T47D (cell line): ENCODE results near the gene PCCA.
"Not testable (repeated sequence)": the region's sequence is repeated elsewhere in the genome, so short reads cannot be mapped to it uniquely, and the experiment has no call there.

Experiments
- DNase-seq, 2 experiments: peaks; one replicate each; pipeline versions ENCODE4 v3.0.0 to v3.0.0-alpha.2; 2011 to 2012; ENCODE audit warnings: low read depth in 1 of 2, low spot score in 1 of 2
- JUND ChIP-seq: IDR thresholded peaks from 2 replicates; pipeline ENCODE4 v1.6.1; 2012; ENCODE audit warnings: low read depth
- in situ Hi-C: cut with HindIII; loops from 2 replicates; pipeline ENCODE4 v1.10.0; 2016; ENCODE audit warnings: low sequenced_read_pairs, low pct_unique_long_range_greater_than_20kb

The PCCA gene

DNA sequence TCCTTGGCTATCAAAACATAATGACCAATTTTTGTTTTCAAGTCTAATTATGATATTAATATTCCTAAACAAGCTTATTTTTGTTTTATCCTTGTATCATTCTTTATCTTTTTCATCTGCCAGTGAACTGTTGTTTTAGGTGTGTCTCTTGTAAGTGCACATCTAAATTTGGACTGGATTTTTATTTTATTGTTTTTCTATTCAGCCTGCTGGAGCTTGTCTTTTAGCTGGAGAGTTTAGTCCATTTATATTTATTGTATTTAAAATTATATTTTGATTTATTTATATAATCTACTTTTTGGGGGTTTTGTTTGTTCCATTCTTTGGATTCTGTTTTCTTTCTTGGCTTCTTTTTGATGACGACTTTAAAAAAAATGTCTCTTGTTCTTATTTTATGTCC lies 159.0 kb downstream of the PCCA start:
- DNase-seq = no peak
- in situ Hi-C loops = no loop called here
- no peak for TF ChIP-seq JUND

DNA sequence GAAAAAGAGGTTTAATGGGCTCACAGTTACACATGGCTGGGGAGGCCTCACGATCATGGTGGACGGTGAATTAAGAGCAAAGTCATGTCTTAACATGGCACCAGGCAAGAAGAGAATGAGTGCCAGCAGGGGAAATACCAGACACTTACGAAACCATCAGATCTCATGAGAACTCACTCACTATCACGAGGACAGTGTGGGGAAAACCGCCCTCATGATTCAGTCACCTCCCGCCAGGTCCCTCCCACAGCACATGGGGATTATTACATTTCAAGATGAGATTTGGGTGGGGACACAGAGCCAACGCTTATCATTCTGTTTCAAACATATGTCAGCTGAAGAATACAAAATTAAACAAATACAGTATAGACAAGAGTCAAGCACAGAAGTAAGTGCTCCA lies 165.1 kb downstream of the PCCA start:
- no peak for TF ChIP-seq JUND
- in situ Hi-C loops = no loop called here
- DNase-seq = no peak

GRCh38 chr13:100262404-100262803 lies 173.5 kb downstream of the PCCA start:
- in situ Hi-C loops = no loop called here
- no peak for TF ChIP-seq JUND
- no peak for DNase-seq

GRCh38 chr13:100266026-100266425 lies 177.1 kb downstream of the PCCA start:
- no peak for DNase-seq
- in situ Hi-C loops = no loop called here
- TF ChIP-seq JUND = no peak

DNA sequence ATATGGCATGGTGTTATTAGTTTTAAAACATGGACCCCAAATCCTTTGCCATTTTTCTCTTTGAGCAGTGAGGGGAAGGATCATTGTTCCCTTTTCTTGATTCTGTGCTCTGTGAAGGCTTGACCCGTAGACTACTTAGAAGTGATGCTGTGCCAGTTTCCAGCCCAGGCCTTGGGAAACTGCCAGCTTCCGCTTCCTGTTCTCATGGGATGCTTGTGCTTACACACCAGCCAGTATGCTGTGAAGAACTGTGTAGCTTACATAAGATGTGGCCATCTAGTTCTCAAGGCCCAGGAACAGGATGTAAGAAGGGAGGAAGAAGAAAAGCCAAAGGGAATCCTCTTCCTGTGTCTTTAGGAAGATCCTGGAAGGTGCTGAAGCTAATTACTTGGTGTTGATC lies 180.9 kb downstream of the PCCA start:
- peak in 1 of 2 experiments; percentile 6 for DNase-seq
- TF ChIP-seq JUND = no peak
- in situ Hi-C loops = no loop called here

DNA sequence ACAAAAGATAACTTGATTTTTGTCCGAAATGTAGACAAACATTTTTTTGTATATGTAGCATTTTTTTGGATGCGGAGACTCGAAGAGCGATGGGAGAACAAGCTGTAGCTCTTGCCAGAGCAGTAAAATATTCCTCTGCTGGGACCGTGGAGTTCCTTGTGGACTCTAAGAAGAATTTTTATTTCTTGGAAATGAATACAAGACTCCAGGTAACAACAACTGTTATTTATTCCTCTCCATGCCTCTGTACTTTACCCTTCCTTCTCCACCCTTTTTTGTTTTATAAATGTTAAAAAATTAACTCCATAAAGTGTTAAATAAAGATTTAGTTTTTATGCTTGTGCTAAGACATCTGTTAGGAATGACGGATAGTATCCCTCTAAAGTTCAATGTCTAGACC lies 184.2 kb downstream of the PCCA start:
- no peak for TF ChIP-seq JUND
- DNase-seq = no peak
- in situ Hi-C loops = no loop called here

DNA sequence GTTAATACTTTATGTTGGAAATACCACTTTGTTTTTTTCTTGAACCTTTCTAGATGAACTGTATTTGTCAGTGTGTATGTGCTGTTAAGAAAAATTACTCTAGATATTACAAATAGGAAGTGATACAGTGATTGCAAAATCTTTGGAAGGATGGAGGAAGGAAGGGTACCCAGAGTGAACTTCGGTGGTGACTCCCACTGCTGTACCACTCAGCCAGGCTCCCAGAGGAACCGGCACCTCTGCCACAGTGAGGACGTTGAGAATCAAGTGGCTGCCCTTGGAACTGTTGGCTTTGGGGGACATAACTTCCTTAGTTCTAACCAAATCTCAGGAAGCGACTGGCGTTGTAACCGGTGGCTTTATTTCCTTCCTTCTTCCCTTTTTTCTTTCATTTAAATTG lies 184.7 kb downstream of the PCCA start:
- in situ Hi-C loops = no loop called here
- no peak for TF ChIP-seq JUND
- DNase-seq = no peak

DNA sequence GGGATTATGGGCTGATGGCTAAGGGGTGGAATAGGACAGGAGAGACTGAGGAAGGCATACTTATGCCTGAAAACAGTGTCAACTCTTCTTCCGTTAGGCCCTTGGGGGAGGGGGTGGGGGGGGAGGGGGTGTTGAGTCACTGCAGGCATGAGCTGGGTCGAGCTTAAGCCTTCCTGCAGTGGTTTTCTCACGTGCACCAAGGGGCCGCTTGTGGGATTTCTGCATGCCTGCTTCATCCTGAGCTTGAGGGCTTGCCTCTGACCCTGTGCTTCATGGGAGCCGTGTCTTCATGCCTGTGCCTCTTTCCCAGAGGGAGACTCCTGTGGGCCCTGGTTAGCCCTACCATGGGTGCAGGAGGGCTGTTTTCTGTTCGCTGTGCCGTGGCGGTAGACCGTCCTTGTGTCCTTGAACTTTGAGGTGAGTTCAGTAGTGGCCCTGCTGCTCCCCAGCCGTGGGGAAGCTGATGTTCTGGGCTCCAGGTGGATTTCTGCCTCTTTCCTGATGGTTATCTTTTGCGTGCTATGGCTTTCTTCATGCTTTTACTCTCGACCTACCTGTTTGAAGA lies 186.1 kb downstream of the PCCA start:
- in situ Hi-C loops = no loop called here
- no peak for DNase-seq
- no peak for TF ChIP-seq JUND

DNA sequence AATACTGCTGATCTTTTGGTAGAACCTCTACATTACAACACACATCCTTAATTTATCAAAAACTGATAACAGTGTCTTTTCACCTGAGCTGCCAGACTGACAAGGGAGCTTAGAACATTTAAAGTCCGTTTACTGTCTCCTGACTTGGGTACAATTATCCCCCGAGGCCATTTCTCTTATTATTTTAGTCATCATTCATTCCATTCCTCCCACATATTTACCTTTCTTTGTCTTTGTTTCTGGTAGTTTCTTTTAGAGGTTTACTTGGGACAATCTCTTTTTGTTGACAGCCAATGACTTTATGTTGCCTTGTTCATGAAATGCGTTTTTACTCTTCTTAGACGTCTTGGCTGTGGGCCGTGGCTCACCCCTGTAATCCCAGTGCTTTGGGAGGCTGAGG lies 186.9 kb downstream of the PCCA start:
- in situ Hi-C loops = no loop called here
- TF ChIP-seq JUND = no peak
- DNase-seq = peak in 1 of 2 experiments; percentile 54

DNA sequence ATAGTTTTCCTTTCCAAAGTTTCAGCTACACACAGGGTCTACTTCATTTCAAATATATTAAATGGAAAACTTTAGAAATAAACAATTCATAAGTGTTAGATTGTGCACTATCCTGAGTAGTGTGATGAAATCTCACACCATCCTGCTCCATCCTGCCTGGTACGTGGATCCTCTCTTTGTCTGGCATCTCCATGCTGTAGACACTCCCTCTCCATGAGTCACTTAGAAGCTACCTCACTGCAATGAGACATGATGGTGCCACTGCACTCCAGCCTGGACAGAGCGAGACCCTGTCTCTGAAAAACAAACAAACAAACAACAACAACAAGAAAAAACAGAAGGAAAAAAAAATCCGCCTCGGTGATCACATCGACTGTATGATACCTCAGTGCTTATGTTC lies 191.8 kb downstream of the PCCA start:
- DNase-seq = no peak
- no peak for TF ChIP-seq JUND
- in situ Hi-C loops = no loop called here

GRCh38 chr13:100282306-100282705 lies 193.4 kb downstream of the PCCA start:
- in situ Hi-C loops, DNase-seq: not testable (repeated sequence)

GRCh38 chr13:100290165-100290801 lies 201.4 kb downstream of the PCCA start:
- TF ChIP-seq JUND = no peak
- DNase-seq = no peak
- in situ Hi-C loops = no loop called here

GRCh38 chr13:100291624-100292023 lies 202.7 kb downstream of the PCCA start:
- in situ Hi-C loops = no loop called here
- DNase-seq = no peak
- TF ChIP-seq JUND = no peak

- no peak for DNase-seq
- in situ Hi-C loops = no loop called here
- no peak for TF ChIP-seq JUND
Observed at GRCh38 chr13:100297413-100297812, 208.5 kb downstream of the PCCA start.
